Panc1 (cell line): ENCODE measurements around the gene SHROOM2. TPM values are rescaled to one million over a fixed set of nuclear protein-coding genes. Genes with fewer than 3 reads are reported as not detected.

Experiments
- ATAC-seq: fragments of 200-7000 bp; cut with Tn5 transposase; 2 replicates; pipeline ENCODE4 v1.9.1; 2020; ENCODE audit warnings: mild to moderate bottlenecking, moderate library complexity
- BruUV-seq: library from RNA; stranded (reverse); fragments of 400-500 nt; replicated peaks from 2 replicates; lab custom pipeline; 2021; lab: Mats Ljungman, UMichigan
- CTCF ChIA-PET: fragments of 300-600 bp; sonication (Branson Sonifier 250); formaldehyde crosslinking; loops from one replicate; lab custom pipeline; 2022; ENCODE audit warnings: antibody characterized with exemption; lab: Charles Lee
- POLR2A ChIA-PET: fragments of 300-600 bp; sonication (Branson Sonifier 250); formaldehyde crosslinking; loops from one replicate; lab custom pipeline; 2022; ENCODE audit warnings: antibody characterized with exemption; lab: Charles Lee
- DNase-seq: peaks from one replicate; pipeline ENCODE4 v3.0.0-alpha.2; 2010; ENCODE audit warnings: low read depth, low spot score
- H3K27ac ChIP-seq: 2 replicates; pipeline ENCODE4 v1.5.1; 2011; ENCODE audit warnings: mild to moderate bottlenecking, low read length, inconsistent platforms
- H3K27me3 ChIP-seq: fragments of 200-500 bp; sonication (Bioruptor generic); 2 replicates; pipeline ENCODE4 v1.6.0; 2014; ENCODE audit warnings: low read length, inconsistent platforms; ENCODE audit not compliant: control insufficient read depth, insufficient read depth
- H3K36me3 ChIP-seq: fragments of 200-500 bp; sonication (Bioruptor generic); 2 replicates; pipeline ENCODE4 v1.5.1; 2014; ENCODE audit warnings: inconsistent platforms, mild to moderate bottlenecking, low read length, moderate library complexity; ENCODE audit not compliant: control insufficient read depth, insufficient read depth
- H3K4me1 ChIP-seq: 2 replicates; pipeline ENCODE4 v1.5.1; 2011; ENCODE audit warnings: inconsistent platforms, mild to moderate bottlenecking, low read length, moderate library complexity; ENCODE audit not compliant: control insufficient read depth, insufficient read depth
- H3K4me3 ChIP-seq, 2 experiments: 2 replicates each; pipeline ENCODE4 v1.5.1; 2011 to 2012; ENCODE audit warnings: low read depth in 2 of 2, low read length in 2 of 2, mild to moderate bottlenecking in 2 of 2, inconsistent platforms in 1 of 2, moderate library complexity in 1 of 2
- H3K9me3 ChIP-seq: fragments of 200-500 bp; sonication (Bioruptor generic); 2 replicates; pipeline ENCODE4 v1.5.1; 2014; ENCODE audit warnings: low read depth, mild to moderate bottlenecking, inconsistent platforms, low read length, moderate library complexity; ENCODE audit not compliant: control insufficient read depth, insufficient read depth
- POLR2AphosphoS5 ChIP-seq: IDR thresholded peaks from 2 replicates; pipeline ENCODE4 v1.6.1; 2012; ENCODE audit warnings: mild to moderate bottlenecking, low read depth, low read length, moderate library complexity
- SIN3A ChIP-seq: IDR thresholded peaks from 2 replicates; pipeline ENCODE4 v1.6.1; 2012; ENCODE audit warnings: low read depth, mild to moderate bottlenecking, low read length, moderate library complexity, borderline replicate concordance; ENCODE audit not compliant: insufficient read depth
- TCF7L2 ChIP-seq: IDR thresholded peaks from 2 replicates; pipeline ENCODE4 v1.6.1; 2011; ENCODE audit warnings: mild to moderate bottlenecking, low read depth, low read length, inconsistent platforms
- in situ Hi-C: cut with HindIII; loops from 2 replicates; pipeline ENCODE4 v1.10.0; 2016; ENCODE audit warnings: low sequenced_read_pairs, low pct_unique_long_range_greater_than_20kb
- intact Hi-C: fragments of 100-400 bp; cut with micrococcal nuclease; formaldehyde crosslinking; loops from one replicate; pipeline ENCODE4 v1.10.0; 2022; ENCODE audit not compliant: unreplicated experiment
- total RNA-seq: library from RNA; stranded (reverse); gene quantifications from one replicate; pipeline ENCODE4 v1.2.1, GENCODE V29; 2021; ENCODE audit not compliant: unreplicated experiment
- TF ChIP-seq, protein P1 (sequence below), 2 experiments: IDR thresholded peaks; 2 replicates each; pipeline ENCODE4 v1.6.1; 2011 to 2012; ENCODE audit warnings: low read depth in 2 of 2, control low read depth in 1 of 2, low read length in 1 of 2, mild to moderate bottlenecking in 1 of 2, moderate library complexity in 1 of 2; ENCODE audit not compliant: insufficient read depth in 1 of 2
- TF ChIP-seq, protein P2 (sequence below): fragments of 450-650 bp; IDR thresholded peaks from 2 replicates; pipeline ENCODE4 v1.5.1; 2017; ENCODE audit warnings: mild to moderate bottlenecking

Gene SHROOM2
- total RNA-seq, 1 experiment from 2014 or later = 0.72 TPM

DNA sequence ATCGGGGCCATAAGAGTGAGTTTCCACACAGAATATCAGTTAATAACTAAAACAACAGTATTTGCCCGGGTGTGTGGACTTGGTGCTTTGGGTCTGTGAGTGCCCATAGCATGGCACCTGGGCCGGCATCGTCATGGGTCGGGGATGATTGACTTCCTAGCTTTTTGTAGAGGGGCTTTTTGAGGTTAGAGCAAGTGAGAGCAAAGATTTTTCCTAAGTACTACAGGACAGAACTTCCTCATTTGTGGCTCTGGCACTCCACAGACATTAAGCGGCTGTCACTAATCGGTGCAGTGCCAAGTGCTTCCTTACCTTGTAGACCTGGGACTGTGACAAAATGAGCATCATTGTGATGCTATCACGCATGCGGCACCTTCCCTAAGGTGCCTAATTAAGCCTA is 81.0 kb downstream of the SHROOM2 start:
- TF ChIP-seq POLR2AphosphoS5 = no peak
- no peak for TF ChIP-seq TCF7L2
- TF ChIP-seq, protein P1, sequence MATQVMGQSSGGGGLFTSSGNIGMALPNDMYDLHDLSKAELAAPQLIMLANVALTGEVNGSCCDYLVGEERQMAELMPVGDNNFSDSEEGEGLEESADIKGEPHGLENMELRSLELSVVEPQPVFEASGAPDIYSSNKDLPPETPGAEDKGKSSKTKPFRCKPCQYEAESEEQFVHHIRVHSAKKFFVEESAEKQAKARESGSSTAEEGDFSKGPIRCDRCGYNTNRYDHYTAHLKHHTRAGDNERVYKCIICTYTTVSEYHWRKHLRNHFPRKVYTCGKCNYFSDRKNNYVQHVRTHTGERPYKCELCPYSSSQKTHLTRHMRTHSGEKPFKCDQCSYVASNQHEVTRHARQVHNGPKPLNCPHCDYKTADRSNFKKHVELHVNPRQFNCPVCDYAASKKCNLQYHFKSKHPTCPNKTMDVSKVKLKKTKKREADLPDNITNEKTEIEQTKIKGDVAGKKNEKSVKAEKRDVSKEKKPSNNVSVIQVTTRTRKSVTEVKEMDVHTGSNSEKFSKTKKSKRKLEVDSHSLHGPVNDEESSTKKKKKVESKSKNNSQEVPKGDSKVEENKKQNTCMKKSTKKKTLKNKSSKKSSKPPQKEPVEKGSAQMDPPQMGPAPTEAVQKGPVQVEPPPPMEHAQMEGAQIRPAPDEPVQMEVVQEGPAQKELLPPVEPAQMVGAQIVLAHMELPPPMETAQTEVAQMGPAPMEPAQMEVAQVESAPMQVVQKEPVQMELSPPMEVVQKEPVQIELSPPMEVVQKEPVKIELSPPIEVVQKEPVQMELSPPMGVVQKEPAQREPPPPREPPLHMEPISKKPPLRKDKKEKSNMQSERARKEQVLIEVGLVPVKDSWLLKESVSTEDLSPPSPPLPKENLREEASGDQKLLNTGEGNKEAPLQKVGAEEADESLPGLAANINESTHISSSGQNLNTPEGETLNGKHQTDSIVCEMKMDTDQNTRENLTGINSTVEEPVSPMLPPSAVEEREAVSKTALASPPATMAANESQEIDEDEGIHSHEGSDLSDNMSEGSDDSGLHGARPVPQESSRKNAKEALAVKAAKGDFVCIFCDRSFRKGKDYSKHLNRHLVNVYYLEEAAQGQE (IDR thresholded peaks at IDR 0.05; ENCODE audit: insufficient read depth in 1 of 2, low read depth in 2 of 2, low read length in 1 of 2) = no peak
- no peak for TF ChIP-seq SIN3A
- TF ChIP-seq, protein P2, sequence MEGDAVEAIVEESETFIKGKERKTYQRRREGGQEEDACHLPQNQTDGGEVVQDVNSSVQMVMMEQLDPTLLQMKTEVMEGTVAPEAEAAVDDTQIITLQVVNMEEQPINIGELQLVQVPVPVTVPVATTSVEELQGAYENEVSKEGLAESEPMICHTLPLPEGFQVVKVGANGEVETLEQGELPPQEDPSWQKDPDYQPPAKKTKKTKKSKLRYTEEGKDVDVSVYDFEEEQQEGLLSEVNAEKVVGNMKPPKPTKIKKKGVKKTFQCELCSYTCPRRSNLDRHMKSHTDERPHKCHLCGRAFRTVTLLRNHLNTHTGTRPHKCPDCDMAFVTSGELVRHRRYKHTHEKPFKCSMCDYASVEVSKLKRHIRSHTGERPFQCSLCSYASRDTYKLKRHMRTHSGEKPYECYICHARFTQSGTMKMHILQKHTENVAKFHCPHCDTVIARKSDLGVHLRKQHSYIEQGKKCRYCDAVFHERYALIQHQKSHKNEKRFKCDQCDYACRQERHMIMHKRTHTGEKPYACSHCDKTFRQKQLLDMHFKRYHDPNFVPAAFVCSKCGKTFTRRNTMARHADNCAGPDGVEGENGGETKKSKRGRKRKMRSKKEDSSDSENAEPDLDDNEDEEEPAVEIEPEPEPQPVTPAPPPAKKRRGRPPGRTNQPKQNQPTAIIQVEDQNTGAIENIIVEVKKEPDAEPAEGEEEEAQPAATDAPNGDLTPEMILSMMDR = no peak
- intact Hi-C loops = no loop called here
- ChIA-PET POLR2A (no interaction called here), CTCF (no interaction called here)
- BruUV-seq = no TSS peak
- H3K36me3 ChIP-seq = no peaks in the 10 kb centered on the region
- in situ Hi-C loops = no loop called here
- no peak overlapping the region for H3K27ac ChIP-seq
- no peaks in the 10 kb centered on the region for H3K27me3 ChIP-seq
- DNase-seq = no peak
- no peaks in the 10 kb centered on the region for H3K4me1 ChIP-seq
- ATAC-seq = no peak
- H3K4me3 ChIP-seq = no peak overlapping the region
- no peaks in the 10 kb centered on the region for H3K9me3 ChIP-seq

DNA sequence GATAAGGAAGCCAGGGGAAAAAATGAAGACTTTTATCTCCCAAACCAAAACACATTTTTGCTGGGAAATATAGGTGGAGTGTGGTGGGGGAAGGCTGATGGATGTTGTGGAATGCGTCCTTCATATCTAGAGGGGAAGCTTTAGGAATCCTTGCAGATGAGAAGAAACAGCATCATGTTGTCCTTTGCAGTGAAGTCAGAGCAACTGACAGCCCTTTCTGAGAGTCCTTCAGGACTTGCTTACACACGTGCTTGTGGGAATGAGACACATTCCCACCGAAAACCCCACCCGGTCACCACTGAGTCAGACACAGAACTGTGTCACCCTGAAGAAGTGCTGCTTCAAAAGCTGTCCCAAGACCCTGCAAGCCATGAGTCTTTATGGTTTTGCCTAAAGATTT is 81.5 kb downstream of the SHROOM2 start:
- in situ Hi-C loops (no loop called here), intact Hi-C loops (no loop called here)
- Histone ChIP-seq H3K4me3 (no peak overlapping the region), H3K27me3 (no peaks in the 10 kb centered on the region), H3K4me1 (no peaks in the 10 kb centered on the region), H3K9me3 (no peaks in the 10 kb centered on the region), H3K36me3 (no peaks in the 10 kb centered on the region), H3K27ac (no peak overlapping the region)
- POLR2A ChIA-PET = no interaction called here
- CTCF ChIA-PET = interaction anchor here (0.7 kb wide), 1 partner anchor 976 kb away, joined by 4 read pairs; no protein-coding TSS in a partner anchor
- no peak for ATAC-seq
- DNase-seq = no peak
- no TSS peak for BruUV-seq
- TF ChIP-seq SIN3A (no peak), POLR2AphosphoS5 (no peak), TCF7L2 (no peak)
- TF ChIP-seq, protein P2 = no peak
- TF ChIP-seq, protein P1 (IDR thresholded peaks at IDR 0.05; ENCODE audit: insufficient read depth in 1 of 2, low read depth in 2 of 2, low read length in 1 of 2) = no peak
